Peyer's patch (tissue), 4 donors: ENCODE measurements around the gene CCDC73. TPM values are rescaled to one million over a fixed set of nuclear protein-coding genes. Genes with fewer than 3 reads are reported as not detected.

Source experiments
- DNase-seq, 3 donors: peaks; one replicate each; pipeline ENCODE4 v3.0.0-alpha.2; 2017 to 2019
- H3K27ac ChIP-seq, 4 donors: fragments of 200-600 bp; sonication (generic); one replicate each; pipeline ENCODE4 v1.5.1; 2016 to 2019
- H3K27me3 ChIP-seq, 2 donors: fragments of 200-600 bp; sonication (generic); one replicate each; pipeline ENCODE4 v1.5.1; 2019
- H3K36me3 ChIP-seq, 3 donors: fragments of 200-600 bp; sonication (generic); one replicate each; pipeline ENCODE4 v1.5.1; 2016 to 2019
- H3K4me1 ChIP-seq, 4 donors: fragments of 200-600 bp; sonication (generic); one replicate each; pipeline ENCODE4 v1.5.1; 2016 to 2019
- H3K4me3 ChIP-seq, 4 donors: fragments of 200-600 bp; sonication (generic); 1 replicate in 3 of 4; 2 replicates in 1 of 4; pipeline ENCODE4 v1.5.1; 2016 to 2019; ENCODE audit warnings: mild to moderate bottlenecking in 1 of 4
- H3K9me3 ChIP-seq, 4 donors: fragments of 200-600 bp; sonication (generic); one replicate each; pipeline ENCODE4 v1.5.1; 2016 to 2019; ENCODE audit warnings: mild to moderate bottlenecking in 1 of 4
- POLR2A ChIP-seq, 2 donors: fragments of 450-650 bp; IDR thresholded peaks; one replicate each; pipeline ENCODE4 v1.5.1; 2017; ENCODE audit warnings: antibody characterized with exemption in 2 of 2, mild to moderate bottlenecking in 2 of 2, moderate library complexity in 2 of 2
- total RNA-seq, 4 donors: library from RNA; depleted of rRNA; stranded (reverse); fragments of >200 nt; gene quantifications; one replicate each; pipeline ENCODE4 v1.1.0, GENCODE V29; 2016
- TF ChIP-seq, protein P1 (sequence below), 6 experiments: fragments of 450-650 bp in 4 of 6; fragments of 200-600 bp in 2 of 6; sonication (generic) in 1 of 6; IDR thresholded peaks; one replicate each; pipeline ENCODE4 v1.5.1; 2017 to 2019; ENCODE audit warnings: antibody characterized with exemption in 6 of 6, mild to moderate bottlenecking in 3 of 6, moderate library complexity in 1 of 6

CCDC73 gene
- total RNA-seq, 4 donors from 2014 or later: not detected

DNA sequence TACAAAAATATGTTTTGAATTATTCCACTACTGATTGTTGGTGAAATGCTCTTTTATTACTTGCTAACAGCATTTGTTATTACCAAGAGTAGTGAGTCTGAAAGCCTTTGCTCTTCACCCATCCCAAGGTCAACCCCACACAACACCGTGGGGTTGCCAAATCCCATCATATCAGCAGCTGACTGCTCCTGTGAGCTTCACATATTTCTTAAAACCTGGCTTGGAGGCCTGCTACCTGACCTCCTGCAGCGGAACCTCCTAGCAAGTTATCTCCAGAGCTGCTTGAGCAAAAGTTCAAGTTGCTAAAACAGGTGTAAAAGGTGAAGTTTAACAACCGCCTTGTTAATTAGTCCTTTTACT lies 230.9 kb downstream of the CCDC73 start:
- Histone ChIP-seq H3K4me1 (no peaks in the 10 kb centered on the region), H3K27me3 (no peaks in the 10 kb centered on the region), H3K27ac (no peak overlapping the region), H3K4me3 (no peak overlapping the region), H3K9me3 (no peaks in the 10 kb centered on the region), H3K36me3 (no peaks in the 10 kb centered on the region)
- DNase-seq: no peak
- TF ChIP-seq, protein P1, sequence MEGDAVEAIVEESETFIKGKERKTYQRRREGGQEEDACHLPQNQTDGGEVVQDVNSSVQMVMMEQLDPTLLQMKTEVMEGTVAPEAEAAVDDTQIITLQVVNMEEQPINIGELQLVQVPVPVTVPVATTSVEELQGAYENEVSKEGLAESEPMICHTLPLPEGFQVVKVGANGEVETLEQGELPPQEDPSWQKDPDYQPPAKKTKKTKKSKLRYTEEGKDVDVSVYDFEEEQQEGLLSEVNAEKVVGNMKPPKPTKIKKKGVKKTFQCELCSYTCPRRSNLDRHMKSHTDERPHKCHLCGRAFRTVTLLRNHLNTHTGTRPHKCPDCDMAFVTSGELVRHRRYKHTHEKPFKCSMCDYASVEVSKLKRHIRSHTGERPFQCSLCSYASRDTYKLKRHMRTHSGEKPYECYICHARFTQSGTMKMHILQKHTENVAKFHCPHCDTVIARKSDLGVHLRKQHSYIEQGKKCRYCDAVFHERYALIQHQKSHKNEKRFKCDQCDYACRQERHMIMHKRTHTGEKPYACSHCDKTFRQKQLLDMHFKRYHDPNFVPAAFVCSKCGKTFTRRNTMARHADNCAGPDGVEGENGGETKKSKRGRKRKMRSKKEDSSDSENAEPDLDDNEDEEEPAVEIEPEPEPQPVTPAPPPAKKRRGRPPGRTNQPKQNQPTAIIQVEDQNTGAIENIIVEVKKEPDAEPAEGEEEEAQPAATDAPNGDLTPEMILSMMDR (IDR thresholded peaks at IDR 0.05): no peak
- no peak for TF ChIP-seq POLR2A (IDR thresholded peaks at IDR 0.05)

- H3K27me3 ChIP-seq: no peaks in the 10 kb centered on the region
- DNase-seq: no peak
Measured at GRCh38 chr11:32562839-32563599, 231.4 kb downstream of the CCDC73 start.

DNA sequence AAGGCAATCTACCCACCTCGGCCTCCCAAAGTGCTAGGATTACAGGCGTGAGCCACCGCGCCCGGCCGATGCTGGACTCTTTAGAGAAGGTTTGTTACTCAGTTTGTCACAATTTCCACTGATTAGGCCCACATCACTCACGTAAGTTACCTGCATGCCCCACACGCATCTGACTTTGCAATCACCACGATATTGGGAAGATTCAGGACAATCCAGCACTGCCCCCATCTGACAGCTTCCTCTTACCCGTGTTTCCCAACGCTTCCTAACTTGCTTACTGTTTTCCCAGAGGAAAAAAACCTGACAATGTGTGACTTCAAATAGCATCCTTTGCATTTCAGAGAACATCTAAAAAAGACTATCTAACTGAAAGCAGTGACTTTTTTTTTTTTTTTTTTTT lies 232.6 kb downstream of the CCDC73 start:
- Histone ChIP-seq H3K4me3 (no peak overlapping the region), H3K36me3 (no peaks in the 10 kb centered on the region), H3K4me1 (no peaks in the 10 kb centered on the region), H3K9me3 (no peaks in the 10 kb centered on the region), H3K27ac (no peak overlapping the region), H3K27me3 (no peaks in the 10 kb centered on the region)
- TF ChIP-seq, protein P1 (IDR thresholded peaks at IDR 0.05): no peak
- TF ChIP-seq POLR2A (IDR thresholded peaks at IDR 0.05): no peak
- no peak for DNase-seq

More at GRCh38 chr11:32562839-32563599, 231.4 kb downstream of the CCDC73 start:
- no peaks in the 10 kb centered on the region for H3K36me3 ChIP-seq
- no peak overlapping the region for H3K4me3 ChIP-seq
- no peak overlapping the region for H3K27ac ChIP-seq
- no peaks in the 10 kb centered on the region for H3K9me3 ChIP-seq
- no peak for TF ChIP-seq POLR2A (IDR thresholded peaks at IDR 0.05)
- TF ChIP-seq, protein P1 (IDR thresholded peaks at IDR 0.05): no peak
- no peaks in the 10 kb centered on the region for H3K4me1 ChIP-seq

DNA sequence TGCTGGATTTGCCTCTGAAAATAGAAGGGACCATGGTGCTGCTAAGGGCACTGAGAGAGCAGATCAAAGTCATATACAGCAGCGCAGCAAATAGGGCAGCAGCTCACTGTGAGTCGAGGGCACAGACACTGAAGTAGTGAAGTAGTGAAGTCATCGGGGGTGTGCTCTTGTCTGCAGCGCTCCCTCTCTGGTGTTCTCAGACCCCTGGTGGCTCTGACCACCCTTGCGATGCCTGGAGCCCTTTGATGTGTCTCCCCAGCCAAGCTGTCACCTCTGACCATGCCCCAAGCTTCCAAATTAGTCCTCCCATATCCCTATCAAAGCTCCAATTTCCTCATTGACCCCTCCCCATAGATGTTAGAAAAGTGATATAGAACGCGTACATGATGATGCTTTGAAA lies 238.6 kb downstream of the CCDC73 start:
- Histone ChIP-seq H3K4me3 (no peak overlapping the region), H3K4me1 (no peaks in the 10 kb centered on the region), H3K27me3 (no peaks in the 10 kb centered on the region), H3K9me3 (no peaks in the 10 kb centered on the region), H3K27ac (no peak overlapping the region), H3K36me3 (no peaks in the 10 kb centered on the region)
- no peak for TF ChIP-seq POLR2A (IDR thresholded peaks at IDR 0.05)
- TF ChIP-seq, protein P1 (IDR thresholded peaks at IDR 0.05): no peak
- no peak for DNase-seq

- H3K9me3 ChIP-seq: no peaks in the 10 kb centered on the region
- H3K4me1 ChIP-seq: no peaks in the 10 kb centered on the region
- no peaks in the 10 kb centered on the region for H3K36me3 ChIP-seq
- TF ChIP-seq POLR2A (IDR thresholded peaks at IDR 0.05): no peak
- TF ChIP-seq, protein P1 (IDR thresholded peaks at IDR 0.05): no peak
- DNase-seq: no peak
- H3K27ac ChIP-seq: no peak overlapping the region
- no peaks in the 10 kb centered on the region for H3K27me3 ChIP-seq
- no peak overlapping the region for H3K4me3 ChIP-seq
Measured at GRCh38 chr11:32555091-32555490, 239.4 kb downstream of the CCDC73 start.

Other genes with a start within 250 kb of the CCDC73 start
- gene EIF3M, start 210.8 kb downstream of the CCDC73 start, total RNA-seq: 100 to 1,000 TPM; 136 to 311 (median 185) TPM
- gene PRRG4, start 35.3 kb upstream of the CCDC73 start, total RNA-seq: 10 to 100 TPM in 2 of 4 donors, 1 to 10 TPM in 2; 3.3 to 16.1 (median 9.8) TPM
- gene QSER1, start 98.1 kb upstream of the CCDC73 start, total RNA-seq: 100 to 1,000 TPM in 1 of 4 donors, 10 to 100 TPM in 3; 17.7 to 111 (median 21.9) TPM
- 10 to 100 TPM in 3 of 4 donors, 1 to 10 TPM in 1; 3.3 to 76.2 (median 36.9) TPM for gene DEPDC7, start 221.2 kb upstream of the CCDC73 start, total RNA-seq
- 10 to 100 TPM; 28.9 to 98.4 (median 78.4) TPM for gene TCP11L1, start 244.9 kb upstream of the CCDC73 start, total RNA-seq